Body of pancreas (tissue), 4 donors: Measurements from ENCODE around the gene ANKIB1. TPM values are rescaled to one million over a fixed set of nuclear protein-coding genes. Genes with fewer than 3 reads are reported as not detected.

ENCODE experiments used
- ATAC-seq: fragments of 150-250 bp; one replicate; pipeline ENCODE4 v1.9.1; 2016
- DNase-seq, 4 donors: peaks; one replicate each; pipeline ENCODE4 v3.0.0-alpha.2; 2019
- H3K27ac ChIP-seq, 4 donors: fragments of 200-600 bp; sonication (generic); 1 replicate in 3 of 4; 2 replicates in 1 of 4; pipeline versions ENCODE4 v1.5.1 to v1.6.1; 2016 to 2019; ENCODE audit warnings: mild to moderate bottlenecking in 1 of 4, mixed read lengths in 1 of 4, moderate library complexity in 1 of 4
- H3K27me3 ChIP-seq, 2 donors: fragments of 200-600 bp; sonication (generic); one replicate each; pipeline ENCODE4 v1.6.0; 2016; ENCODE audit warnings: mild to moderate bottlenecking in 1 of 2
- H3K36me3 ChIP-seq, 2 donors: fragments of 200-600 bp; sonication (generic); replicated peaks in 1 of 2; 2 replicates each; pipeline ENCODE4 v1.5.1; 2016; ENCODE audit warnings: low read depth in 2 of 2; ENCODE audit not compliant: insufficient read depth in 1 of 2
- H3K4me1 ChIP-seq: fragments of 200-600 bp; sonication (generic); one replicate; pipeline ENCODE4 v1.6.0; 2016
- H3K4me3 ChIP-seq, 2 donors: fragments of 200-600 bp; sonication (generic); 1 replicate in 1 of 2; 2 replicates in 1 of 2; pipeline ENCODE4 v1.5.1; 2016 to 2019
- H3K9me3 ChIP-seq, 3 donors: fragments of 200-600 bp; sonication (generic); 1 replicate in 2 of 3; 2 replicates in 1 of 3; pipeline ENCODE4 v1.5.1; 2016
- POLR2A ChIP-seq, 3 donors: fragments of 450-650 bp; IDR thresholded peaks; one replicate each; pipeline ENCODE4 v1.6.1; 2016; ENCODE audit warnings: antibody characterized with exemption in 3 of 3, mild to moderate bottlenecking in 2 of 3
- whole genome bisulfite sequencing, 2 donors: methylation state at CpG; one replicate each; pipeline ENCODE4 v1.1.5; 2017; 5-methylcytosine and 5-hydroxymethylcytosine counted together
- intact Hi-C: fragments of 100-400 bp; cut with DNase I; formaldehyde crosslinking; loops from one replicate; pipeline ENCODE4 v1.15.1; 2023
- total RNA-seq, 2 donors: library from RNA; depleted of rRNA; stranded (reverse); fragments of >200 nt; gene quantifications; one replicate each; pipeline ENCODE4 v1.1.0, GENCODE V29; 2016
- TF ChIP-seq, protein P1 (sequence below), 7 experiments: fragments of 450-650 bp in 4 of 7; fragments of 200-600 bp in 3 of 7; sonication (generic) in 3 of 7; IDR thresholded peaks; one replicate each; pipeline ENCODE4 v1.5.1; 2016 to 2019; ENCODE audit warnings: antibody characterized with exemption in 7 of 7

ANKIB1 gene
- total RNA-seq, 2 donors from 2014 or later = 20.1 to 33.2 TPM

DNA sequence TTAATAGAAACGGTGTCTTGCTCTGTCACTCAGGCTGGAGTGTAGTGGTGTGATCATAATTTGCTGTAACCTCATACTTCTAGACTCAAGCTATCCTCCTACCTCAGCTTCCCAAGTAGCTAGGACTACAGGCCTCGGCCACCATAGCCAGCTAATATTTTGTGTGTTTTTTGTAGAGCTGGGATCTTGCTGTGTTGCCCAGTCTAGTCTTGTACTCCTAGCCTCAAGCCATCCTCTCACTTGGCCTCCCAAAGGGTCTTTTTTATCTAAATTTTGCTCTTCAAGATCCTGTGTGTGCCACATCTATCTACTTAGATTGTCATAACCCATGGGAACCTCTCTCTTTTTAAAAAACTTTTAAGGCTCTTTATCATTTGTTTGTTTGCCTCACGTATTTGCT, 50.5 kb downstream of the ANKIB1 start:
- H3K9me3 ChIP-seq = no peaks in the 10 kb centered on the region
- H3K4me1 ChIP-seq = peaks cover 19% of the 10 kb centered on the region
- no peak overlapping the region for H3K4me3 ChIP-seq
- no peak for TF ChIP-seq POLR2A (IDR thresholded peaks at IDR 0.05)
- TF ChIP-seq, protein P1, sequence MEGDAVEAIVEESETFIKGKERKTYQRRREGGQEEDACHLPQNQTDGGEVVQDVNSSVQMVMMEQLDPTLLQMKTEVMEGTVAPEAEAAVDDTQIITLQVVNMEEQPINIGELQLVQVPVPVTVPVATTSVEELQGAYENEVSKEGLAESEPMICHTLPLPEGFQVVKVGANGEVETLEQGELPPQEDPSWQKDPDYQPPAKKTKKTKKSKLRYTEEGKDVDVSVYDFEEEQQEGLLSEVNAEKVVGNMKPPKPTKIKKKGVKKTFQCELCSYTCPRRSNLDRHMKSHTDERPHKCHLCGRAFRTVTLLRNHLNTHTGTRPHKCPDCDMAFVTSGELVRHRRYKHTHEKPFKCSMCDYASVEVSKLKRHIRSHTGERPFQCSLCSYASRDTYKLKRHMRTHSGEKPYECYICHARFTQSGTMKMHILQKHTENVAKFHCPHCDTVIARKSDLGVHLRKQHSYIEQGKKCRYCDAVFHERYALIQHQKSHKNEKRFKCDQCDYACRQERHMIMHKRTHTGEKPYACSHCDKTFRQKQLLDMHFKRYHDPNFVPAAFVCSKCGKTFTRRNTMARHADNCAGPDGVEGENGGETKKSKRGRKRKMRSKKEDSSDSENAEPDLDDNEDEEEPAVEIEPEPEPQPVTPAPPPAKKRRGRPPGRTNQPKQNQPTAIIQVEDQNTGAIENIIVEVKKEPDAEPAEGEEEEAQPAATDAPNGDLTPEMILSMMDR (IDR thresholded peaks at IDR 0.05) = no peak
- no peaks in the 10 kb centered on the region for H3K36me3 ChIP-seq
- ATAC-seq (no peak), DNase-seq (no peak)
- intact Hi-C loops = no loop called here
- WGBS, 2 donors = 94% methylated on average over 3 of the region's 3 CpGs
- no peak overlapping the region for H3K27ac ChIP-seq
- H3K27me3 ChIP-seq = no peaks in the 10 kb centered on the region

DNA sequence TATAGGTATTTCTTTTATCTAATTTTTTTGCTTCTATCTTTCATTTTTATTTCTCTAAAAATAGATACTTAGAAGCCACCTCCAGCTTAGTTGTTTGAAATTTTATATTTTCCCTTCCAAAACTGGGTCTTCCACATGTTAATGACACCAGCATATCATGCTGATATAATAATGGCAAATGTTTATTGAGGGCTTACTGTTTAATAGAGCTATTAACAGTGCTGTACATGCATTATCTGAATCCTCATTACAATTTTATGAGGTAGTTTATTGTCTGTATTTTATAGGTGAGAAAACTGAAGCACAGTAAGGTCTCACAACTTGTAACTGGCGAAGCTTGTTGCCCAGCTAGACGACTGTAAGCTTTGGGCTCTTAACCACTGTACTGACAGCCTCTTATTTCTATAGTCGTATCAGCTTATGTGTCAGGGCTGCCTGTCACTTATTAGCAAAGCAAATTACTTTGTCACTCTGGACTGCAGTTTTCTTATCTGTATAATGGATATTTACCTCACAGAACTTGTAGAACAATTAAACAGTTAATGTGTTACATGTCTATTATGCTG, 51.2 kb downstream of the ANKIB1 start:
- intact Hi-C loops = no loop called here
- H3K27me3 ChIP-seq = no peaks in the 10 kb centered on the region
- no peak overlapping the region for H3K27ac ChIP-seq
- ATAC-seq (no peak), DNase-seq (no peak)
- H3K36me3 ChIP-seq = no peaks in the 10 kb centered on the region
- H3K4me1 ChIP-seq = peaks cover 19% of the 10 kb centered on the region
- H3K9me3 ChIP-seq = no peaks in the 10 kb centered on the region
- H3K4me3 ChIP-seq = no peak overlapping the region
- 86 to 88% methylated on average over 3 of the region's 3 CpGs for WGBS, 2 donors
- TF ChIP-seq, protein P1 (IDR thresholded peaks at IDR 0.05) = no peak
- TF ChIP-seq POLR2A (IDR thresholded peaks at IDR 0.05) = no peak

DNA sequence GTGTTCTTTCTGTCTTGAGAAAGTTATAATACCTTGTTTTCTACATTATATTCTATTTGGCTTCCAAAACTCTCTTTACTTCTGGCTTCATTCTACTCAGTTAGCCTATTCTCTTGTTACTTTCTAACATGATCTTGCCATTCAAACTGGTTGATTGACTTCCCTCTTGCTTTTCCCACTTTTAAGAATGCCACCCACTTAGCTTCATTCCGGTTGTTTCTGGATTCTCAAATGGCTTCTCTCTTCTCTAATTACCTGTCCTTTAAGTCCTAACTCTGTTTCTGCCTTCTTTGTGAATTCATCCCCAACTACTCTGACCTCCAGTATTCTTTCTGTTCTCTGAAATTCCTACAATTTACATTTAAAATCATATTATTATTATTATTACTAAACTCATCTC, 52.0 kb downstream of the ANKIB1 start:
- Histone ChIP-seq H3K27me3 (no peaks in the 10 kb centered on the region), H3K27ac (no peak overlapping the region), H3K4me1 (peaks cover 19% of the 10 kb centered on the region), H3K36me3 (no peaks in the 10 kb centered on the region), H3K4me3 (no peak overlapping the region), H3K9me3 (no peaks in the 10 kb centered on the region)
- TF ChIP-seq POLR2A (IDR thresholded peaks at IDR 0.05) = no peak
- TF ChIP-seq, protein P1 (IDR thresholded peaks at IDR 0.05) = no peak
- WGBS, 2 donors = 83 to 92% methylated on average over 1 of the region's 1 CpG
- intact Hi-C loops = no loop called here
- no peak for ATAC-seq
- no peak for DNase-seq

DNA sequence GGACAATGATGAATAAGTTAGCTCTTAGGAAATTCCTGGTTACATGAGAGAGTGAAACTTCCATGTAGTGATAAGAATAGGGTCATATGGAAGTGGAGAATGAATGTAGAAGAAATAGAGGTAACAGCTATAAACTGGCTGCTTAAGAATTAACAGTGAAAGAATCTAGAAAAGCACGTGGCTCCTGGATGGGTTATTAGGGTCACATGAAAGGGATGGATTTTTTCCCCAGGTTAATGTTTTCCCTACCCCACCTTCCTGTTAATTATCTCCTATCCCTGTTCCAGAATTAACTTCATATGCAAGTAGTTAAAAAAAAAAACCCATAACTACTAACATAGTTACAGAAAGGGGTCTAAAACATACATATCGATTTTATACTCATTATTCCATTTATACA, 58.0 kb downstream of the ANKIB1 start:
- DNase-seq (no peak), ATAC-seq (no peak)
- Histone ChIP-seq H3K9me3 (no peaks in the 10 kb centered on the region), H3K27ac (no peak overlapping the region), H3K4me1 (no peaks in the 10 kb centered on the region), H3K4me3 (no peak overlapping the region), H3K36me3 (no peaks in the 10 kb centered on the region), H3K27me3 (no peaks in the 10 kb centered on the region)
- TF ChIP-seq, protein P1 (IDR thresholded peaks at IDR 0.05) = no peak
- TF ChIP-seq POLR2A (IDR thresholded peaks at IDR 0.05) = no peak
- intact Hi-C loops = no loop called here
- WGBS, 2 donors = 75 to 76% methylated on average over 2 of the region's 2 CpGs

DNA sequence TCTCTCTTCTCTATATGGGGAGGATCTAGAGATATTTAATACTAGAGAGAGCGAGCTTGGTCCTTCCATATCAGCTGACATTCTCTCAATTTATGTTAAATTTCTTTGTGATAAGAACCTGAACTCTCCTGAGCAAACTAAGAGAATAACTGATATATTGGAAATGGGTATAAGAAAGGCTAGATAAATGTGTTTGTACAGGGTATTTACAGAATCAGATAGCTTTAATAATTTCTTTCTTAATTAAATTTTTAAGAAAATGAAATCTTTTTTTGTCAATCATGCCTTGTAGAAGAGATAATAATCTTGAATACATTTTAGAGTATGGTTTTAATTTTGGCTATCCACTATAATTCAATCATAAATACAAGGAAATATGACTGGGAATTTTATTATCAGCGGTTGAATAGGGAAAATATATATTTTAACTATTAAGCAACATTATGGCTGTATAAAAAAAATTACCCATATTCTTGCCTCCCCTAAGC, 58.7 kb downstream of the ANKIB1 start:
- DNase-seq (no peak), ATAC-seq (no peak)
- no peak overlapping the region for H3K4me3 ChIP-seq
- H3K36me3 ChIP-seq = no peaks in the 10 kb centered on the region
- no peaks in the 10 kb centered on the region for H3K27me3 ChIP-seq
- intact Hi-C loops = no loop called here
- TF ChIP-seq, protein P1 (IDR thresholded peaks at IDR 0.05) = no peak
- no peak for TF ChIP-seq POLR2A (IDR thresholded peaks at IDR 0.05)
- H3K27ac ChIP-seq = no peak overlapping the region
- no peaks in the 10 kb centered on the region for H3K9me3 ChIP-seq
- 90 to 94% methylated on average over 2 of the region's 2 CpGs for WGBS, 2 donors
- H3K4me1 ChIP-seq = no peaks in the 10 kb centered on the region
